GM12873 (cell line): ENCODE measurements around the gene RAB40C.

Experiments used
- CTCF ChIP-seq: IDR thresholded peaks from 2 replicates; pipeline ENCODE4 v1.5.1; 2012; ENCODE audit warnings: low read depth, mild to moderate bottlenecking, moderate library complexity, low read length, control low read depth; ENCODE audit not compliant: insufficient read depth; ENCODE audit errors: missing control alignments

The RAB40C gene

DNA sequence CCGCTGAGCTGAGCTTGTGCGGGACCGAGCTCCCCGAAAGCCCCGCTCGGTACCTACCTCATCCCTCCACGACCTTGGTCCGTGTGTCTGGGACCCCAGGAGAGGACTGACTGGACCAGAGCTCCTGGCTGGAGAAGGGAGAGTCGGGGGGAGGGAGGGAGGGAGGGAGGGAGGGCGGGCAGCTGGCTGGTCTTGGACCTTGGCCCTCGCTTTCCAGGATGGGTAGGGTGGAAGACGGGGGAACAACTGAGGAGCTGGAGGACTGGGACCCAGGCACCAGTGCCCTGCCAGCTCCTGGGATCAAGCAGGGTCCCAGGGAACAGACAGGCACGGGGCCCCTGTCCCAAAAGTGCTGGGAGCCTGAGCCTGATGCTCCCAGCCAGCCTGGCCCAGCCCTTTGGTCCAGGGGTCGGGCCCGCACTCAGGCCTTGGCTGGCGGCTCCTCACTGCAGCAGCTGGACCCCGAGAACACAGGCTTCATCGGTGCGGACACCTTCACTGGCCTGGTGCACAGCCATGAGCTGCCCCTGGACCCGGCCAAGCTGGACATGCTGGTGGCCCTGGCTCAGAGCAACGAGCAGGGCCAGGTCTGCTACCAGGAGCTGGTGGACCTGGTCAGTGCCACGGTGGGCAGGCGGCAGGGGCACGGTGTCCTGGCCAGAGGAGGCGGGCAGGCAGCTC, 86.2 kb downstream of the RAB40C start:
- no peak for TF ChIP-seq CTCF

- TF ChIP-seq CTCF = no peak
Measured at GRCh38 chr16:676565-676902, 86.7 kb downstream of the RAB40C start.

DNA sequence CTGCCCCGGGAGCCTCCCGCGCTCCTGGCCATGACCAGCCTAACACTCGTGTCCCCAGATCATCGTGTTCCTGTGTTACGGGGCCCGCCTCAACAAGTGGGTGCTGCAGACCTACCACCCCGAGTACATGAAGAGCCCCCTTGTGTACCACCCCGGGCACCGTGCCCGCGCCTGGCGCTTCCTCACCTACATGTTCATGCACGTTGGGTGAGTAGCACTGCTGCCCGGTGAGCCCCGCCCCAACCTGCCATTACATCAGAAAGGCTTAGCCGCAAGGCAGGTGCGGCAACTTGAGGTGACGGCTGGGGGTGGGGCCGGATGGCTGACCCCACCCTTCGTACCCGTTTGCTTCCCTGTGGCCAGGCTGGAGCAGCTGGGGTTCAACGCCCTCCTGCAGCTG, 87.0 kb downstream of the RAB40C start:
- TF ChIP-seq CTCF = no peak

DNA sequence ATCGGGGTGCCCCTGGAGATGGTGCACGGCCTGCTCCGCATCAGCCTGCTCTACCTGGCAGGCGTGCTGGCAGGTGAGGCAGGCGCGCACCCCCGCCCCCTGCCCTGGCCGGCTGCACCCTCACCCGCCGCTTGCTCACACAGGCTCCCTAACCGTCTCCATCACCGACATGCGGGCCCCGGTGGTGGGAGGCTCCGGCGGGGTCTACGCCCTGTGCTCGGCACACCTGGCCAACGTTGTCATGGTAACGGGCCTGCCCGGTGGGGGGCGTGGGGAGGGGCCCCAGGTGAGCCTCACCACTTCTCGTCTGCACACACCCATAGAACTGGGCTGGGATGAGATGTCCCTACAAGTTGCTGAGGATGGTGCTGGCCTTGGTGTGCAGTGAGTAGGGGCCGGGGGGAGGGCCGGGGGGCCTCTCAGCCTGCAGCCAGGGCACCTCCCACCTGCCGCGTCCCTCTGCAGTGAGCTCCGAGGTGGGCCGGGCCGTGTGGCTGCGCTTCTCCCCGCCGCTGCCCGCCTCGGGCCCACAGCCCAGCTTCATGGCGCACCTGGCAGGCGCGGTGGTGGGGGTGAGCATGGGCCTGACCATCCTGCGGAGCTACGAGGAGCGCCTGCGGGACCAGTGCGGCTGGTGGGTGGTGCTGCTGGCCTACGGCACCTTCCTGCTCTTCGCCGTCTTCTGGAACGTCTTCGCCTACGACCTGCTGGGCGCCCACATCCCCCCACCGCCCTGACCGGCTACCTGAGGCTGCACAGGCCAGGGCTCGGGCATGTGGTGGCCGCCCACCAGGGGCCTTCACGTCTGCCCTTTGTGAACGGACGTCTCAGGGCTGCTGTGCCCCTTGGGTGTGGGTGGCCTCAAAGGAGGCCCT, 87.7 kb downstream of the RAB40C start:
- TF ChIP-seq CTCF = no peak

DNA sequence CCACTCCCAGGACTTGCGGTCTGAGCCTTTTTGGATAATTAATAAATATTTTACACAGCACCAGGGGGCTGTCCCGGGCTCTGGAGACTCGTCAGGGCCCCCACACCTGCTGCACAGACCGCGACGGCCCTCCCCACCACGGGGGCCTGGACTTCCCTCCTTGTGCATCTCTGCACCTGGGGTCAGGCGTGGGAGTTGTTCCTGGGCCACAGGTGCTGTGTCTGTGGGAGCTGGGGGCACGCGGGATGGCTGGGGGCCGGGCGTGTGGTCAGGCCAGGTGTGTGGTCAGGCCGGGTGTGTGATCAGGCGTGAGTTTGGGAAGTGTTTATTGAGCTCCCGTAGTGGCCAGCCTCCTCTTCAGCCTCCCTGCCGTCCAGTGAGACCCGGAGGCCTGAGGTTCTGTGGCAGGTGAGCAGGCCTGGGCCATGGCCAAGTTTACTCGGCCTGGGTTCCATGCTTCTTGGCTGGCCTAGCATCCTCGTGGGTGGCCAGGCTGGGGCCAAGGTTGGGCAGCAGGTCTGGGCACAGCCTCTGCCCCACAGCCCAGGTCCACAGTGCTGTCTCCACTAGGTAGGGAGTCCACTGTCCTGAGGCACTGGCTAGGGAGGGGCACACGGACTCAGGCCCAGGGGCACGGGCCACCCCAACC, 88.5 kb downstream of the RAB40C start:
- TF ChIP-seq CTCF = no peak
